Upper lobe of left lung (tissue), 4 donors: ENCODE measurements around the gene PRSS57.

ENCODE experiments used
- CTCF ChIP-seq, 6 experiments: fragments of 450-650 bp in 4 of 6; fragments of 200-600 bp in 2 of 6; sonication (generic) in 2 of 6; IDR thresholded peaks; one replicate each; pipeline ENCODE4 v1.5.1; 2016 to 2019; ENCODE audit warnings: antibody characterized with exemption in 6 of 6
- EP300 ChIP-seq, 4 donors: sonication (generic); formaldehyde crosslinking; IDR thresholded peaks; one replicate each; pipeline ENCODE4 v1.5.1; 2017; ENCODE audit warnings: antibody characterized with exemption in 4 of 4, control low read depth in 2 of 4
- POLR2A ChIP-seq, 4 donors: fragments of 450-650 bp; IDR thresholded peaks; one replicate each; pipeline ENCODE4 v1.5.1; 2016 to 2017; ENCODE audit warnings: antibody characterized with exemption in 4 of 4, mild to moderate bottlenecking in 2 of 4

DNA sequence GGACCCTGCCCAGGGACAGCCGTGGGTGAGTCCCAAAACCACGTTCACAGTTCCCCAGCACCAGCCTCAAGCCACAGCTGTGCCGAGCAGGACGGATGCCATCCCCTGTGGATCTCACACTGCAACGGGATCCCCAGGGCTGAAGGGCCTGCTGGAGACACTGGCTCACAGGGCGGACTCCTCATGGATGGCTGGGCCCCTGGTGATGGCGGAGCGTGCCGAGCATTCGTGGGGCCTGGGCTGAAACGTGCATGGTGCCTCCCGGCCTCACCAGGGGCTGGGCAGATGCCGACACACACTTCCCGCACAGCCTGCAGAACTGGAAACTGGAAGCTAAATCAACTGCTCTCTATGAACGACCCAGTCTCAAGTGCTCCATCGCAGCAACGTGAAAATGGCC is 41.8 kb downstream of the PRSS57 start:
- TF ChIP-seq CTCF (IDR thresholded peaks at IDR 0.05), result no peak
- no peak for TF ChIP-seq POLR2A (IDR thresholded peaks at IDR 0.05)
- TF ChIP-seq EP300 (IDR thresholded peaks at IDR 0.05), result no peak
